GM12891 (cell line): Measurements from ENCODE around the gene NUDT15. TPM values are rescaled to one million over a fixed set of nuclear protein-coding genes. Genes with fewer than 3 reads are reported as not detected.
"Not testable (repeated sequence)": the region's sequence is repeated elsewhere in the genome, so short reads cannot be mapped to it uniquely, and the experiment has no call there.

Experiments used
- DNase-seq: peaks from one replicate; pipeline ENCODE4 v3.0.0; 2011; ENCODE audit warnings: low spot score; ENCODE audit not compliant: insufficient read length
- FAIRE-seq: peaks from 2 replicates; lab custom pipeline; 2011; peaks lifted over from hg19 to GRCh38; lab: Jason Lieb, UNC
- PAX5 ChIP-seq: IDR thresholded peaks from 2 replicates; pipeline ENCODE4 v1.6.1; 2011; ENCODE audit warnings: low read length, moderate library complexity, mild to moderate bottlenecking; ENCODE audit not compliant: insufficient read depth, severe bottlenecking
- POLR2A ChIP-seq: IDR thresholded peaks from 2 replicates; pipeline ENCODE4 v1.6.1; 2011; ENCODE audit warnings: low read depth, low read length, control low read depth
- POLR2AphosphoS5 ChIP-seq: IDR thresholded peaks from 2 replicates; pipeline ENCODE4 v1.6.1; 2011; ENCODE audit warnings: low read depth, low read length, control low read depth
- POU2F2 ChIP-seq: IDR thresholded peaks from 2 replicates; pipeline ENCODE4 v1.6.1; 2011; ENCODE audit warnings: low read depth, mild to moderate bottlenecking, control low read depth, low read length, moderate library complexity
- SPI1 ChIP-seq: IDR thresholded peaks from 2 replicates; pipeline ENCODE4 v1.6.1; 2011; ENCODE audit warnings: low read depth, low read length, control low read depth
- TAF1 ChIP-seq: IDR thresholded peaks from 2 replicates; pipeline ENCODE4 v1.6.1; 2011; ENCODE audit warnings: low read depth, low read length, control low read depth
- polyA plus RNA-seq: library from polyadenylated mRNA; unstranded; fragments of >200 nt; gene quantifications from one replicate; pipeline ENCODE4 v1.2.1, GENCODE V29; 2012; ENCODE audit warnings: low read depth, missing spikeins, inconsistent platforms; ENCODE audit not compliant: missing spikeins

Gene NUDT15
- 10.0 TPM for polyA plus RNA-seq

DNA sequence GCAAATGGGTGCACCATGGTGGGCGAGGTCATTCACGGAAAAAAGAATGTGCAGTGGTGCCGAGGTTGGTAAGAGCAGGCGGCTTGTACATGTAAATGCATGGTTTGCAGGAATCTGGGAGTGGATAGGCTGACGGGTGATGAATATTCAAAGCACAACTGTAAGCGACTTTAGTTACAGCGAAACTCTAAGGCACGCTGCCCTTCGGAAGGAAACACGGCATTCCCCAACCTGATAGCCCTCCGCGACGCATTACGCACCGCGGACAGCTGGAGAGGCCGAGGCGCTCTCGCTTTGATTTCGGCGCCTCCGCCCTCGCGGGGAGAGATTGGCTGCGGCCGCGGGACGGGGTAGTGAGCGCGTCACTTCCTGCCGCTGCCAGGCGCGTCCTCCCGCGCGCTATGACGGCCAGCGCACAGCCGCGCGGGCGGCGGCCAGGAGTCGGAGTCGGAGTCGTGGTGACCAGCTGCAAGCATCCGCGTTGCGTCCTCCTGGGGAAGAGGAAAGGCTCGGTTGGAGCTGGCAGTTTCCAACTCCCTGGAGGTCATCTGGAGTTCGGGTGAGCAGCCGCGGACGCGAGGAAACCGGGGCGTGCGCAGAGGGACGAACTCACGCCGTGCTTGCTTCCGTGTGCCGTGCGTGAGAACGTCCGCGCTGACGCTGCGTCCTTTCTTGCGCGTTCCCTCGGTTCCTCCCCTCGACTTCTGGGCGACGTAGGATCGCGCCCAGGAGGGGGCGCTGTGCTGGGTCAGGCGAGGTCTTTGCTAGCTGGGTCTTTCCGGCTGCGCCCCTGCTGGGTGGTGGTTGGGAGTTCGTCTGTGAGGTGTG, at the start of gene NUDT15:
TSS of gene NUDT15 (plus strand) at position 381 of the 828 bp plus-strand sequence. CDS start at position 402, 21 bp downstream.
- TF ChIP-seq TAF1 (peak; percentile 86), POLR2A (peak; percentile 99), PAX5 (no peak), SPI1 (peak; percentile 67), POLR2AphosphoS5 (peak; percentile 98), POU2F2 (peak; percentile 68; the same call in 1 of the 2 replicates)
- peak; percentile 100 for FAIRE-seq
- DNase-seq = peak; percentile 87

GRCh38 chr13:47990427-47990826, 47.1 kb upstream of the NUDT15 start:
- no peak for FAIRE-seq
- no peak for TF ChIP-seq SPI1
- no peak for TF ChIP-seq POLR2A
- no peak for TF ChIP-seq TAF1
- no peak for TF ChIP-seq PAX5
- TF ChIP-seq POLR2AphosphoS5 = no peak
- no peak for TF ChIP-seq POU2F2
- no peak for DNase-seq

- DNase-seq = no peak
- TF ChIP-seq POLR2A = no peak
- FAIRE-seq = no peak
Measured at GRCh38 chr13:47990920-47991466, 46.5 kb upstream of the NUDT15 start.

DNA sequence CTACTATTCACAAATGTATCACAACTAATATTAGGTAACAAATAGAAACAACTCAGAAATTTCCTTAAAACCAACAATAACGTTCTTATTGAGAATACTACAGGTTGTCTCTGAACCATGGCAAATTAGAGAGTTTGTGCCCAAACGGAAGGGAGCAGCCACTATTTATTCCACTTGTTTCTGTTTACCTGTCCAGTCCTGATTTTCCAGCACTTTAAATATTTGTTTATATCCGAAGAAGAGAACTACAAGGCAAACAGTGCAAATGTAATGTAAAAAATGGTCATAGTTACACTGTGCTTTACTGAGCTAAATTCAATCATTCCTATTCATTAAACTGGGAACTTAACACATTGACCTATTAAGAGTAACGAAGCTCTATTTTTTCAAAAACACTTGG, 45.7 kb upstream of the NUDT15 start:
- no peak for DNase-seq
- no peak for FAIRE-seq
- no peak for TF ChIP-seq POLR2AphosphoS5
- TF ChIP-seq TAF1 = no peak
- no peak for TF ChIP-seq SPI1
- TF ChIP-seq POU2F2 = no peak
- TF ChIP-seq PAX5 = no peak
- TF ChIP-seq POLR2A = no peak

DNA sequence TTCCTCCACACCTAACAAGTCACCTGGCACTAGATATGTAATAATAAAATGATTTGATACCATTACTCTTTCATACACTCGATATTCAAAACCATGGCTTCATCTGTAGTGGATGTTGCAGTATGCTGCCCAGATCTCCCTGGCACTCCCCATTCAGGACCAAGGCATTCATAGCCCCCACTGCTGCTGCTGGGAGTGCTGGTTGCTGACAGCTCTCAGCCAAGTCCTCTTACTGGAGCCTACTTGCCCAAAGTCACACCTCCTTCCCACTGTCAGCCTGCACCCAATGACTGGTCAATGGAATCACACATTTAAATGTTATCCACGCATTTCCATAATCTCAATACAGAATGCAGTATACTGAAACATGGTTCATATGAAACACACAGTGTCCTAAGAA, 40.1 kb upstream of the NUDT15 start:
- TF ChIP-seq POU2F2 (no peak), POLR2A (no peak), SPI1 (no peak), POLR2AphosphoS5 (no peak), TAF1 (no peak), PAX5 (no peak)
- no peak for FAIRE-seq
- no peak for DNase-seq

DNA sequence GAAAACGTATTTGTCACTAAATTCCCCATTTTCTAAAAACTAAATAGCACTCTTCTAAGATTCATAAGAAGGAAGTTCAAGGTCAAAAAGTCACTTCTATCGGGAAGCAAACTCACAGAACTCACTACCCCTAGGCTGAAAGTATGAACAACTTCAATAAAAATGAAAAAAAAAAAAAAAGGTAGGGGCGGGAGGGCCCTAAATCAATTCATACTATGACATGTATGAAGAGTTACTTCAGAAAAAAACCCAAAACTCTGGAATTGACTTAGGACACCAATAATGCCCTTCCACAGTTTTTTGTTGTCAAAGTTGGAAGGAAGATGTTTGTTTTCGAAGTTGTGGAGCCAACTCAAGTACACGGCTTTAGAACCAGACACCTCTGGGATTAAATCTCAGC, 37.6 kb upstream of the NUDT15 start:
- no peak for FAIRE-seq
- no peak for TF ChIP-seq TAF1
- no peak for TF ChIP-seq POU2F2
- TF ChIP-seq POLR2A = no peak
- no peak for TF ChIP-seq SPI1
- no peak for TF ChIP-seq PAX5
- TF ChIP-seq POLR2AphosphoS5 = no peak
- no peak for DNase-seq

DNA sequence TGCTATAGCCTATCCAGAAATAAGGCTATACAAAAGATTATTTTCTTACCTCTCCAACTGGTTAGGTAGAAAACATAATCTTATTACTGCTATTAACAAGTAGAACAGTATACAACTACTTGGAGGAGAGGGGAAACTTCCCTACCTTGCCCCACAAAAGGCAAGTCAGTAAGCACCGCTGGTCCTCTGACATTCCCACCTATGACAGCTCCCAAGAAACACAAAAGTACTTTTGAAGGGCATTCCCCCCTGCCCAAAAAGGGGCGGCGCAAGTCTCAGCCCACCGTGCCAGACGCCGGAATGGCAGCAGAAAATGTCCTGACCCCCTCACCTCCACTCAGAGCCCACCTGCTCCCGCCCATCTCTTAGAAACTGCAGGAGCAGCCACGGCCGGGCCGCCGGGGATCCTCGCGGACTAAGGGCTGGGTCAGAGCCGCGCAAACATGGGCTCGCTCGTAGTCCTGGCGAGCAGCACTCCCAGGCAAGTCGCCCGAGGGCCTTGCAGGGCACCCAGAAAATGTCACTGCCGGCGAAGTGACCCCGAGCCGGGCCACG, 36.9 kb upstream of the NUDT15 start:
- DNase-seq = peak; percentile 15
- FAIRE-seq = peak; percentile 23
- TF ChIP-seq POLR2AphosphoS5 (no peak), PAX5 (no peak), POU2F2 (no peak), TAF1 (no peak)

DNA sequence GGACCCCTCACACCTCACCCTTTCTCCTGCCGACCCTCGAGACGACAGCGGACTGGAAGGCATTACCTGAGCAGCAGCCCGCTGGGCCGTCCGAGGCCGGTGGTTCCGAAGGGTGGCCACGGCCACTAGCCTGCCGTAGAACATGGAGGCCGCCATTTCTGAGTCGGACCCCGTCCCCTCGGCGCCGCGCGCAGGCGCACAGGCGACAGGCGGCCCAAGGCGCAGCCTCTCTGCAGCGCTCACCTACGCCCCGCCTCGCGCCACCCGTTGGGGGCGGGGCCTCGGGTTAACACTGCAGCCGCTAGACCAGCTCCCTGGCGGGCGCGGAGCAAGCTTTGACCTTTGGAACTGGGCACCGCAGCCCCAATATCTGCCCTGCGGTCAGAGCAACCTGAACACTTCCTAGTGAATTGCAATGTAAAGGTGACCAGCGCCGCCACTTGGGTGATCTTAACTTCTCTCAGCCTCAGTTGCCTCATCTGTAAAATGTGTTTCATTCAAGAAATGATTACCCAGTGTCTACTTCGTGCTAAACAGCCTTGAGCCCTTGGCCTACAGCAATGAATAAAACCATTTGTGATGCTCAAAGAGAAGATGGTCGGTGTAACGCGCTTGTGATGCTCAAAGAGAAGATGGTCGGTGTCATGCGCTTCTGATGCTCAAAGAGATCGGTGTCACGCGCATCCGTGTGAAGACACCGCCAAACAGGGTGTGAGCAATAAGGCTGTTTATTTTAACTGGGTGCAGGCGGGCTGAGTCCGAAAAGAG, 36.2 kb upstream of the NUDT15 start, which contains the start of gene SUCLA2:
TSS of gene SUCLA2 (minus strand) at position 160 of the 768 bp plus-strand sequence. CDS start at position 156, 4 bp downstream.
- FAIRE-seq = peak; percentile 98
- peak; percentile 96 for DNase-seq

DNA sequence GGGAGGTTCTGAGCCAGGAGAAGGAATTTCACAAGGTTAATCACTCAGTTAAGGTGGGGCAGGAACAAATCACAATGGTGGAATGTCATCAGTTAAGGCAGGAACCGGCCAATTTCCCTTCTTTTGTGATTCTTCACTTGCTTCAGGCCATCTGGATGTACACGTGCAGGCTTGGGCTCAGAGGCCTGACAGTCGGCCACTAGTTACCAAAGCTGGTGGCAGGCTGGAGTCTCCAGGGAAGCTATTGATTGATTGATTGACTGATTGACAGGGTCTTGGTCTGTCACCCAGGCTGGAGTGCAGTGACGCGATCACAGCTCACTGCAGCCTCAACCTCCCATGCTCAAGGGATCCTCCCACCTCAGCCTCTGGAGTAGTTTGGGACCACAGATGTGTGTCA, 35.5 kb upstream of the NUDT15 start:
- not testable (repeated sequence) for DNase-seq, FAIRE-seq

More for the DNA sequence above, 36.2 kb upstream of the NUDT15 start, which contains the start of gene SUCLA2:
- TF ChIP-seq TAF1 (peak; percentile 74), PAX5 (no peak), POU2F2 (no peak; the same call in 1 of the 2 replicates), POLR2A (peak; percentile 77), SPI1 (no peak), POLR2AphosphoS5 (peak; percentile 78)
